ENCODE measurements around the gene FRMD4A.
A peak's percentile ranks its signal among the peaks of the same experiment; 100 is the strongest.
"Not testable (repeated sequence)": the region's sequence is repeated elsewhere in the genome, so short reads cannot be mapped to it uniquely, and the experiment has no call there.

FRMD4A gene

DNA sequence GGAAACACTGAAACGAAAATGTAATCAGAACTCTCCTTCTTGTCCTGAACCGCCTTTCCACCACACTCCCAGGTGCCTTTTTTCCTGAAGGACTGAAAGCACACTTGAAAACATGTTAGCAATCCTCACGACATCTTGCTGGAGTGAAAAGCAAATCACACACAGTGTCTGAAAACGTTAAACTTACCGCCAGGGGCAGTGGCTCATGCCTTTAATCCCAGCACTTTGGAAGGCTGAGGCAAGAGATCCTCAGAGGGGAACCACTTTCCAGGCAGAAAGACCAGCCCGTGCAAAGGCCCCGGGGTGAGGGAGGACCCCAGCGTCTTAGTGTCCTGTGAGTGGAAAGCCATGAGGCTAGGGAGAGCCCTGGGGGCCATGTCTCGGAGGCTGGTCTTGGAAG lies 533.6 kb downstream of the FRMD4A start:
- DNase-seq, result no peak

DNA sequence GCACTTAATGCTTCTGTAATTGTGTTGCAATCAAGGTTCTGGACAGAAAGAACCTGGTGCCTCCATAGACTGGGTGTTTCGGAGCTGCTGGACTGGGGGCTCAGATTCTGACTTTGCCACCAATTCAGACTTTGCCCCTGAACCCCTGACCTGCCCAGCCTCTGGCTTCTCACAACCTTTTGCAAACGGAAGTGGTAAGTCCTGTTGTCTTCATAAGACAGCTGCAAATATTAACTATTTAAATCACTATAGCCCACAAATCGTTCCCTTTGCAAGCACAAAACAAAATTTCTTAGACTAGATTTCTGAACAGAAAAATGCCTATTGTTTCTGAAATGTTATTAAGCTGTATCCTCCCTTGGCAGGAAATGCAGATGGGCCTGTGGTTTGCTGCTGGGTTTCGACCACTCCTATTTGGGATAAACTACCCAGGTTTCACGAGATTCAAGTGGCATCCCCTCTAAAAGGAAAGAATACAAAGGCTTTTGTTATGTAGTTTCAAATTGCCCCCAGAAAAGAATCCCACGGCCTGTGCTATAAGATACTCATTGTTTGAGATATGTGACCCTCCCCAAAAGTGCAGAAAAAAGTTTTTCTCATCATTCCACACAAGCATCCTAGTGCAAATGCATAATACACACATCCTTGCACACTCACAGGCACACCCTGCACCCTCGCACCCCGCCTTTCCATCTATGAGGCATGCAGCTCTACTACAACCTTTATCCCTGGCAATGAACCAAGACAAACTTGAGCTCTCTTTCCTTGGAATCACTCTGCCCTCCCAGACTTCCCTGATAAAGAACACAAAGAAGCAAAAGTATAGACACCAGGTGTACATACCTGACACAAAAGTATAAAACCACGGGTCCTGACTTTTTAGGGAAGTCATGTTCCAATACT lies 534.8 kb downstream of the FRMD4A start:
- DNase-seq, result peak in 1 of 5 donors; percentile 25

DNA sequence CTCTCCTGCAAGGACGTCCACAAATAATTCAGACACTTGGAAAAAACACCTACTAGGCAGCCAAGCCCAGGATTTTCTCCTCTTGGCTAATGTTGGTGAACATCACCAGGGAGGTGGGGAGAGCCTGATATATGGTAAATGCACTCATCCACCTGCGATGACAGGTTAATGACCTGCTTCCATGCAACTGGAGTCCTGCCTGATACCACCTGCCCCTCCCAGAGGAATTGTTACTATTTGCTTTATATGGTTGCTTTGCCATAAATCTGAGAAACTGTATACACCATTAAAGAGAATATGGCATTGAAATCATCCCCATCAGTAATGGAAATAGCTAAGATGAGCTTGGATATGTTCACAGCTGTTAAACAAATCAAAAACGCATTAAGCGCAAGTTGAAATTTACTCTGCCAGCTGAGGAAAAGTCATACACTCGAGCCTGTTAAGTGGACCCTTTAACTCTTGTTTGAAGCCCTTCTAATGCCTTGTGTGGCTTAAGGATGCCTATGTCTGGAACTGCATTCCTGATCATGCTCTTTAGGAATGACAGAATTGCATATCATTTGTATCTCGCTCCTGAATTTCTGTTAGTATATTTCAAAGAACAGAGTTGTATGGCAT lies 535.6 kb downstream of the FRMD4A start:
- DNase-seq, result no peak

DNA sequence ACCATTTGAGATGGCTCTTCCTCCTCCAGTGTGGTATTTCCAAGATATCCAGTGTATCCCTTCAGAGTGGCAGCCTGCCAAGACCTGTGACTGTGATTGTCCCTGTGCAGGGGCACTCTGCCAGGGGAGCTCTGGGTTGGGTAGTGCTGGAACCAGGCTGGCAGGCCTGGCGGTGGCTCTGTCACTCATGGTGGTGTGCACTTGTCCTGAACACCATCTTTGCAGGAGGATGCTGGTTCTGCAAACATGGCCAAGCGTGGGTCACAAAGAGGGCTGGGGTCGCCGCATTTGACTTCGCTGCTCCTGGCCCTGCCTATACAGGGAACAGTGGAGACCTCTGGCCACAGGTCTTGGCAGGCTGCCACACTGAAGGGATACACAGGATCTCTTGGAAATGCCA lies 538.7 kb downstream of the FRMD4A start:
- DNase-seq, result no peak

DNA sequence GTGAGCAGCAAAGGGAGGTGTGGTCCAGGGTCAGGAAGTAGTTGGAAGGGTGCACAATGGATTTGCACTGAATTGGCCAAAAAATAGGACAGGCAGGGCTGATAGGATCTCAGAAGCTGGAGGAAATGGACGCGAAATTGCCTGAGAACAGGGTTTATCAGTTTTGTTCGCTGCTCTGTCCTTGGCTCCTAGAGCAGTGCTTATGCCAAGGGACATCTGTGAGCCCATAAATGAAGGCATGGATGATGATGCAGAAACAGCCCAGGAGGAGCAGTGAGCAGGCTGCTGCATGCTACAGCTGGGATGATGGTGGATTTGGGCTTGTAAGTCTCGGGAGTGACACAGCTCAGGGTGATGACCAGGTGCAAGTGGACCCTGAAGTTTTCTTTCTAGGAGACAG lies 539.2 kb downstream of the FRMD4A start:
- DNase-seq, result no peak

DNA sequence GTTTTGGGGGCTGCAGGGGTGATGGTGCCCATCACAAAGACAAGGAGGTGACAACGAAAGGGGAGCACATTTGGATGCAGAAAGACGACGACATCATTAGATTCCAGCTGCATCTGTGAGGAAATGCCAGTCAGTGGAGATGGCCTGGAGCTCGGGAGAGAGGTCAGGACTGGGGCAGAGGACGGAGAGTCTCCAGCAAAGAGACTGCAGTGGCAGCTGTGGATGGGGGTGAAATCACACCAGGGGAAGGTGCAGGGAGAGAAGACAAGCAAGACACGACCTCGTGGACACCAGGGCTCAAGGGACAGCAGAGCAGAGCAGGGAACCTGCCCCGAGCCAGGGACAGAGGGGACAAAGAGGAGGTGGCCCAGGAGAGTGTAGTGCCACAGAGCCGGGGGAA lies 540.5 kb downstream of the FRMD4A start:
- DNase-seq, result no peak

DNA sequence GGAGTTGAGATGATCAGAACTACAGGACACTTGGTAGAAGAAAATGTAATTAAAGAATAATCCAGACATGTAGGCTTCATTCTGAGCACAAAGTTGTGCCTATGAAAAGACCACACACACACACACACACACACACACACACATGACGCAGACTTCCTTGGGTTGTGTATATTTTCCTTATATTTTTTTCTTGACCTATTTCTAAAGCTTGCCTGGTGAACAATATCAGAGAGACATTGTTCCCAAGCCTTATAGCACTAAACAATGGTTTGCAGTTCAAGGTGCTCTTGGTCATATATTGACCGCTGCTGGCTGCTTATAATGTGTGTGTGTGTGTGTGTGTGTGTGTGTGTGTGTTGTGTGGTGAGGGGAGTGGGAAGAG lies 541.3 kb downstream of the FRMD4A start:
- DNase-seq, result no peak

DNA sequence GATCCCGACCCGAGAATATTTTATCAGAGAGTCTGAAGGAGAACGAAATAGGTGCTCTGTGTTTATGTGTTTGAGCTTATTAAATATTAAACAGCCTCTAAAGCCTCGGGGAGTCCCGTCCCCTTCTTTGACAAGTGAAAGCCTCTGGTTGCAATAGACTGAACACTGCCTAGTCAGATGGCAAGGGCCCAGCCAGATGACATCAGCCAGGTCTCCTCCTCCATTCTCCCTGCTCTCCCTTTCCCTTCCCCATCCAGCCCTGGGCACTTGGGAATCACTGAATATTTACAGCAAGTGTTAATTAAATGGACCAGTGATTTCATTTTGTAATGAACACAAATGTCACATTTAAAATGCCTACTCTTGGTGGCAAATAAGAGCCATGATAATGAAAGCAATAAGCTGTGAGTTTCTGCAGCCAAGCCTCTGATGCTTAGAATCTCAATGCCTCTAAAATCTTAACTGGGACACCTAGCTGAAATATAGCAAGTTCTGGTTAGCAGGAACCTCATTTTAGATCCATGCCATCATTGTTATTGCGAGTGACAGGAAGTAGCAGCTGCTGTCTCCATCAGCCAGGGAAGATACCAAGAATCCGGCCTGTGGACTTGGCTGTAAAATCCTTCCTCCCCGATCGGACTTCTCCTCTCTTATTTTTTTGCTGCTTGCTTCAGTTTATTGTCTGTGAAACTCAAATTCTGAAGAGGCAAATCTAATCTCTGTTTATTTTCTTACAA lies 541.8 kb downstream of the FRMD4A start:
- DNase-seq, result peak in 1 of 5 donors; percentile 20

DNA sequence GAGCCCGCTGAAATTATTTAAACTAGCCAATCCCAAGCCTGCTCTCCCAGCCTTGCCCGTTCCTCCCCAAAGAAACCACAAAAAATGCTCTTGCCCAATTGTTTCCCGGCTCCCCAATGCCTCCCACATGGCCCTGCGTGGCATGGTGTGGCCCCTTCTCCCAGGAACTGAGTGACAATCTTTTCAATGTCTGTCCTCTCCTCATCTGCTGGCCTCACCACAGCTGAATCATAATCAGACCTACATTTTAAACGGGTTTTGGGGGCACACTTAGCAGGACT lies 542.5 kb downstream of the FRMD4A start:
- DNase-seq, result no peak

DNA sequence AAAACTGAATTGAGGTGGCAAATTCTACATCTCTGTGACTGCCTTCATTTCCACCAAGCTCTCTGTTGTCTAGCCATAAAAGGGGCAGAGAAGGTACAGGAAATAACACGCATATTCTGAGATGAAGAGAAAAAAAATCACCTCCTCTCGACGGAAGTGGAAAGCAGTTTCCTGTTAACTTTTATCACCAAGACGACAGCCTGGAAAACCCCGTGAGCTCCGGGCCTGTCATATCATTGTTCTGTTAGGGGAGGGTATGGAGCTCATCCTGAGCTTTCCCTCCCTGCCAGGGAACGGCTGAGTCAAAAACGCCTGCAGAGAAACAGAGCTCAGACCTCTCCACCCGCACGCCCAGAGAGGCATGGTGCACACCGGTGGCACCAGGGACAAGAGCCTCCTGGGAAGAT lies 543.7 kb downstream of the FRMD4A start:
- peak; percentile 64 to 91 (median 73) for DNase-seq

DNA sequence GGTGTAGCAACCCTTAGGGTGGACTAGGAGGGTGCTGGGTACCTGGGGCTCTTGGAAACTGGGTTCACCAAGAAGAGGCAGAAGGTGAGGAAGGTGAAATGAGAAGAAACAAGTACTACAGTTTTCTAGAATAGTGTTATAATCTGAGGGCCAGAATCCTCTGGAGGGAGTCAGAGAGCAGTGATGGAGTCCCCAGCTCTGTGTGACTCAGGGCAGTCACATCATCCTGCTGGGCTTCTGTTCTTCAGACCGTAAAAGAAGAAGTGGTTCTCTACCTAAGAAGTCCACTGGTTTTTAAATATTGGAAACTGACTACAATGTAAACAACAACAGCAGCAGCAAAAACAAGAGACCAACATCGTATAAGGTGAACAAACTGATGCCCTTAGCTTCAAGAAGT lies 546.7 kb downstream of the FRMD4A start:
- DNase-seq, result peak in 2 of 5 donors; percentile 19 to 55

DNA sequence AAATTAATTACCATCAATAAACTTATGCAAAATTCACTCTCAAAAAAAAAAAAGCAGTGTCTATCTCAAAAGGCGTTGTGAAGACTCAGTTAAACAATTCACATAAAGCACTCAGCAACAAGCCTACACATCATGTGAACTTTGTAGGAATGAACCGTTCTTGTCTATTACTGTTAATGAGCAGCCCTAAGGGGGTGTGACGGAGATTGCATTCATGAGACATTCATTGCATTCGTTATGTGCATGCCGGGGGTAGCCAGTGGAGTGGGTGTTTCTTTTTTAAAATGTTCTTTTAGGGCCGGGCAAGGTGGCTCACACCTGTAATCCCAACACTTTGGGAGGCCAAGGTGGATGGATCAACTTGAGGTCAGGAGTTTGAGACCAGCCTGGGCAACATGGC lies 551.0 kb downstream of the FRMD4A start:
- no peak for DNase-seq

DNA sequence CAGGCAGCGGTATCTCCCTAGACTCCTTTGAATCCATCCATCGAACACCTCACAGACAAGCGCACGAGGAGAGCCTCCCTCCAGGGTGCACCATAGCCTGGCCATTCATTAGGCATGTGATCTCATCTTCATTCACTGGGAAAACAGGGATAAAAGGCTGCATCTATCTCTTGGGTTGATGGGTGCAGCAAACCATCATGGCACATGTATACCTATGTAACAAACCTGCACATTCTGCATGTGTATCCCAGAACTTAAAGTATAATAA lies 552.1 kb downstream of the FRMD4A start:
- DNase-seq, result not testable (repeated sequence)

DNA sequence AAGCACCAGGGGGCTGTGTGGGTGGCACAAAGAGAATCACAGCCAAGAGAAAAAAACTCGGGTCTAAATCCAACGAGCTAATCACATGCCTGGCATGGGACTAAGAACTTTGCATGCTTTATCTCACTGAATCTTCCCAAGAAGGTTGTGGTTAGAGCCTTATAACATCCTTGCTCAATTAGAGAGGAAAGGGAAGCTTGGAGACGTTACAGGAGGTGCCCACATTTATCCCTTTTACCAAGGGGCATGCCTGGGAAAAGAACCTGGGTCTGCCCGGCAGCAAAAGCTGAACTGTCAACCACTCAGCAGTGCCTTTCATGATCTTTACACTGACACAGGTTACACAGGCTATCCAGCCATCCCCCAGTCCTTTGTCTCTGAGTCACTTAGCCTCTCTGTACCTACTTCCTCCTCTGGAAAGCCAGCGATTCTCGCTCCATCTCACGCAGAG lies 553.8 kb downstream of the FRMD4A start:
- no peak for DNase-seq

DNA sequence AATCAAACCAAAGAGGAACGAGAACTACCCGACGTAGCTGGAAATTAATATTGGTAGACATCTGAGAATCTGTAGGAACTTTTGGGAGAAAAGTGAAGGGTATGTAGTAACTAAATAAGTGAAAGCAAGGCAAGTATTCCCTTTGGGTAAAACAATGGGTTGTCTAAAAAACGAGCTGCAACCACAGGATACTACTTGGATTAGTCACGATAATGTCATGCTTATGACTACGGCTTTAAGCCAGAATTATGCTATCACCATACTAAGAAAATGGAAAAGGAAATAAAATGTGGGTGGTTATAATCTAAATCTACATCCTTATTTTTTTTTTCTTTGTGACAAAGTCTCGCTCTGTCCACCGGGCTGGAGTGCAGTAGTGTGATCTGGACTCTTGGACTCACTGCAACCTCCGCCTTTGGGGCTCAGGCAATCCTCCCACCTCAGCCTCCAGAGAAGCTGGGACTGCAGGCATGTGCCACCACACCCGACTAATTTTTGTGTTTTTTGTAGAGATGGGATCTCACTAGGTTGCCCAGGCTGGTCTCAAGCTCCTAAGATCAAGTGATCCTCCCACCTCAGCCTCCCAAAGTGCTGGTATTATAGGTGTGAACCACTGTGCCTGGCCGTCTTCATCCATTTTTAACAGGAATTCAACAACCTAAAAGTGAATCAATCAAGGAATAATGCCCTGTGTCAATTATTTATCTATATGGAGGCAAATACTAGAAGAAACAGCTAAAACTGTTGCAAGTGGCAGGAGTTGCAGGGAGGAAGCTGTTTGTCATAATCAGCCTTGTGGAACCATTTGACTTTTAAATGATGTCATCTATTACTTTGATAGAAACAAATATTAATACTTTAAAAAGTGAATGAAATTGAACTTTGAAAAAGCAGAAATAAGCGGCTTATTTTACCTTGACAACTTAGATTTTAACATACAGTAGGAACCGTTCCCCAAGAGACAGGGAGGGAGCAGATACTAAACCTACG lies 554.6 kb downstream of the FRMD4A start:
- no peak for DNase-seq

DNA sequence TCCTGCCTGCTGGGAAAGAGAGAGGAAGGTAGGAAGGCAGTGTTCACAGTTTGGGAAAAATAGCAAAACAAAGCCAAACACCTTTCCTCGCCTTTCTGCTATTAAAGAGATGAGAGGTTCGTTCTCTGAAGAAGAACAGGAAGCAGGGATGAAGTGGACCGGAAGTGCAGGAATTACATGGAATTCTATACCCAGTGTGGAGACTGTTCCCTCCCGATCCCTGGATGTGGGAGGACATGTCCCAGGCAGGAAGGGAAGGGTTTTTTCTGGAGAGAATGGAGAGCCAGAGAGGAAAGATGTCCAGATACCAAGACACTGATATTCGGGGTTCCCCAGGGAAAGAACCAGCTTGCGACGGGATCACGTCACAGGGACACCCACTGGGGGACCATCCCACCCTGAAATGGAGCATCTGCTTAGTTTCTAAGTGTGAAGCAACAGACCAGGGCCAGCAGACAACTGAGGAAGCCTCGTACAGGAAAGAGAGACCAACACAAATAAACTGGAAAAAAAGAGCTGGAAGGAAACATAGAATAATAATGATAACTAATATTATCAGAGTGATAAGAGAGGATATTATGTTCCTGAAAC lies 556.3 kb downstream of the FRMD4A start:
- no peak for DNase-seq

DNA sequence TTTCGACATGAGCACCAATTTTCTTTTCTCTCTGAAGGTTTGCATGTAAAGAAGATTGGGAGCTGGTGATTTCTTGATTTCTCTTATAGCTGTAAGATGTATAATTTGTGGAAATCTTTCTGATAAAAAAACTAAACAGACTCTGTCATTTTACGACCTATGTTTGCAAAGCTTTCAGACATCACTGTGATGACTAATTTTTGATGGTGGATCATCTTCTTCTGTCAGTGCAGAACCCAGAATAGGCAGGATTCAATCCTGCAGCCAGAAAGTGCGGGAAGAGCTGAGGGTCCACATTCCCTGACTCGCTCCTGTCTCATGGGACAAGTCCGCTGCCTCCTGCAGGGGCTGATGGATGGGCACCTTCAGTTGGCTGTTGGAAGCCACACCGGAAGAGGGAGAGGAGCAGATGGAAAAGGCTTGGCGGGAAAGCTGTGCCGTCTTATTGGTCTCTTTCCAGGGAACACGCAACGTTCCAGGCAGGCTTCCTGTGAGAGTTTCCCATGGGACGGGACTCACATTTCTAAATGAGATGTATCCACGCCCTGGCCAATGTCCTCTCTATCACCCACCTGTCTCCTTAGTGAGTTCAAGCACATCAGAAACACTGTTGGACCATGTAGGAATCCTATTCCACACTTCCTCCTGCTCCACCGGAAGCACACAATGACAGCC lies 557.1 kb downstream of the FRMD4A start:
- no peak for DNase-seq

DNA sequence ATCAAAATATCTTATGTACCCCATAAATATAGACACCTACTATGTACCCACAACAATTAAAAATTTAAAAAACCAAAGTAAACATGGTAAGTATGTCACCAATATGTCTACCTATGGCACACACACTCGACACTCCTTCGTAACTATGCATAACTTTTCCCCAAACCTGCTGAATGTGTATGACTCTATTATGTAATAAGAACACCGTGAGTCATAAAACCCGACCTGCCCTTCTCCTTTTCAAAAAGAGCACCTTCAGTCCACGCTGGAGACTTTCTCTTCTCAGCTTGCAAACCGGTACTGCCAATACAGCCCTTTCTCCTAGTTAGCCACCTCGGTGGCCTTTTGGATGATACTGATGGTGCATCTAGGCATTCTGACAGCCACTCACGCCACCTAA lies 557.7 kb downstream of the FRMD4A start:
- no peak for DNase-seq

DNA sequence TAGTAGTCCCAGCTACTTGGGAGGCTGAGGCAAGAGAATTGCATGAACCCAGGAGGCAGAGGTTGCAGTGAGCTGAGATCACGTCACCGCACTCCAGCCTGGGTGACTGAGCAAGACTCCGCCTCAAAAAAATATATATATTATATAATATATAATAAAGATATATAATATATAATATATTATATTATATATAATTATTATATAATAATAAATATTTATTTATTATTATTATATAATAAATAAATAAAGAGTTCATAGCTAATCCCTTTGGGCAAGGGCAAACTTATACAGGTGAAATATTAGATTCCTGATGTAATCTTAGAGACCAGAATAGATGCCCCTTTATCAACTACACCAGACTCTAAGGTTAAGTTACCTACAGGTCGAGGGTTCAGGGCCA lies 558.7 kb downstream of the FRMD4A start:
- no peak for DNase-seq

DNA sequence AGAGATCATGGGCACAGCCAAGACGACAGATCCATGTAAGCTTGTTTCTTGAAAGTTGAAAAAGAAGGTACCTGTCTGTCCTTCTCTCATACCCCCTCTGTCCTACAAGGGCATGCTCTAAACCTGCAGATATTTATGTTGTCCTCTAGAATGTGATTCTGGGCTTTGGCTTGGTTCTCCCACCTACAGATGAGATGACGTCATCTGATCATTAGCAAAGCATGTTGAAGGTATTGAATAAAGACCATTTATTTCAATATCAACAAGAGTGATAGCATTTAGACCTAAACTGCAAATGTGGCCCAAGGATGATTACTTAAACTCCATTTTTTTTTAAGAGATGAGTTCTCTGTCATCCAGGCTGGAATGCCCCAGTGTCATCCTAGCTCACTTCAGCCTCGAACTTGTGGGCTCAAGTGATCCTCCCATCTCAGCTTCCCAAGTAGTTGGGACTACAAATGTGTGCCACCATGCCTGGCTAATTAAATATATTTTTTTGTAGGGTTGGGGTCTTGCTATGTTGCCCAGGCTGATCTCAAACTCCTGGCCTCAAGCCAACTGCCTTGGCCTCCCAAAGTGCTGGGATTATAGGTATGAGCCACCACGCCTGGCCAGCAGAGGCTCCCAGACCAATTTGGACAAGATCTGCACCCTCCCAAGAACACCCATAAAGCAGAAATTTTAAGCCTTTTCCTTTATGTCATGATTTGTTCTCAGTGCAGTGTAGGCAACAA lies 559.8 kb downstream of the FRMD4A start:
- no peak for DNase-seq

DNA sequence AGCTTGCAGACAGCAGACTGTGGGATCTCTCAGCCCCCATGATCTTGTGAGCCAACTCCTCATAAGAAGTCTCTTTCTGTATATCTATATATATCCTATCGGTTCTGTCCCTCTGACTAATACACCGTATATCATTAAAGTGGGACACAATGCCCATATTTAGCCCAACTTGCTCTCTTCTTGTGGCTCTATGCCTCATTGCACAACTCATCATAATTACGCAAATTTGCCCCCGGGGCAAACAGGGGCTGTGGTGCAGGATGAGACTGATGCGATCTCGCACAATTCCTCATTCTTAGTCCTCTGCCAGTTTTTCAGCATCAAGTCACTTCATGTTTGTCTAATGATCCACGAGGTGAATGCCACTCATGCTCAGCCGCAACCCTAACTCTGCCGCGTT lies 560.8 kb downstream of the FRMD4A start:
- no peak for DNase-seq

Data from T-helper 1 cell (primary cell).